HG03439 (cell line): ENCODE measurements around the gene LRRC74B.
"Not testable (repeated sequence)": the region's sequence is repeated elsewhere in the genome, so short reads cannot be mapped to it uniquely, and the experiment has no call there.

ENCODE experiments used
- ATAC-seq: cut with Tn5 transposase; IDR thresholded peaks from one replicate; pipeline ENCODE4 v1.9.1; 2021; ENCODE audit warnings: mild to moderate bottlenecking, moderate library complexity; ENCODE audit not compliant: unreplicated experiment

Gene LRRC74B

GRCh38 chr22:21073482-21073881 lies 27.7 kb downstream of the LRRC74B start:
- no peak for ATAC-seq

- ATAC-seq = no peak
Observed at GRCh38 chr22:21074102-21074715, 28.5 kb downstream of the LRRC74B start.

- no peak for ATAC-seq
Observed at GRCh38 chr22:21075516-21076138, 29.9 kb downstream of the LRRC74B start.

GRCh38 chr22:21076912-21077625 lies 31.3 kb downstream of the LRRC74B start:
- ATAC-seq = no peak

- ATAC-seq = no peak
Observed at GRCh38 chr22:21077884-21078508, 32.2 kb downstream of the LRRC74B start.

- ATAC-seq = no peak
Observed at GRCh38 chr22:21078916-21079315, 33.2 kb downstream of the LRRC74B start.

- no peak for ATAC-seq
Observed at GRCh38 chr22:21079493-21079892, 33.7 kb downstream of the LRRC74B start.

- ATAC-seq = no peak
Observed at GRCh38 chr22:21080435-21081137, 34.8 kb downstream of the LRRC74B start.

GRCh38 chr22:21082248-21082647 lies 36.5 kb downstream of the LRRC74B start:
- ATAC-seq = no peak

GRCh38 chr22:21087119-21087518 lies 41.4 kb downstream of the LRRC74B start:
- no peak for ATAC-seq

- not testable (repeated sequence) for ATAC-seq
Observed at GRCh38 chr22:21087926-21088325, 42.2 kb downstream of the LRRC74B start.

GRCh38 chr22:21091220-21091619 lies 45.5 kb downstream of the LRRC74B start:
- ATAC-seq = not testable (repeated sequence)

GRCh38 chr22:21092797-21093554 lies 47.2 kb downstream of the LRRC74B start:
- ATAC-seq = no peak

GRCh38 chr22:21093555-21094137 lies 47.9 kb downstream of the LRRC74B start:
- ATAC-seq = not testable (repeated sequence)

GRCh38 chr22:21094911-21095772 lies 49.4 kb downstream of the LRRC74B start:
- no peak for ATAC-seq

- ATAC-seq = no peak
Observed at GRCh38 chr22:21095773-21096107, 50.0 kb downstream of the LRRC74B start.

GRCh38 chr22:21096878-21097277 lies 51.1 kb downstream of the LRRC74B start:
- ATAC-seq = not testable (repeated sequence)

GRCh38 chr22:21098099-21098671 lies 52.4 kb downstream of the LRRC74B start:
- no peak for ATAC-seq

- ATAC-seq = no peak
Observed at GRCh38 chr22:21099578-21099977, 53.8 kb downstream of the LRRC74B start.
